GM20000 (cell line): ENCODE data around the gene LUM.

Experiments
- DNase-seq: peaks from one replicate; pipeline ENCODE4 v3.0.0; 2012; ENCODE audit warnings: low spot score
- TF ChIP-seq, protein P1 (sequence below): IDR thresholded peaks from 2 replicates; pipeline ENCODE4 v1.5.1; 2012; ENCODE audit warnings: mild to moderate bottlenecking, control low read depth; ENCODE audit errors: extremely low read depth, missing control alignments

The LUM gene

DNA sequence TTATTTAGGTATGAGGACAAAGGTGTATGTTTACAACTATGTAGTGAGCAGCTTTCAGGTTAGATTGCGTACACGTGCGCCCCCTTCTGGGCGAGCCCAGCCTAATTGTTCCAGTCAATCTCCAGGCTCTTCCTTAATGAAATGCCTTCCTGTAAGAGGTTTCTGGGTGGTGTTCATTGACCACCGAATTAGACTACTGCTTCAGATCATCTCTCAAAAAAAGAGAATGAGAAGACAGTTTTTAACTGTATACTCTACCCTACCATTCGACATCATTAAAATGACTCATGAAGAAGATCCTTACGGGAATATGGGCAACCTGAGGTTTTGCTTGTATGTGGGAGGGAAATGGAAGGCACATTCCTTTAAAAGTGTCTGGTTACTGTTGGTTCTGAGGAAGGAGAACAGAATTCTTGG lies 2.1 kb downstream of the LUM start:
- TF ChIP-seq, protein P1, sequence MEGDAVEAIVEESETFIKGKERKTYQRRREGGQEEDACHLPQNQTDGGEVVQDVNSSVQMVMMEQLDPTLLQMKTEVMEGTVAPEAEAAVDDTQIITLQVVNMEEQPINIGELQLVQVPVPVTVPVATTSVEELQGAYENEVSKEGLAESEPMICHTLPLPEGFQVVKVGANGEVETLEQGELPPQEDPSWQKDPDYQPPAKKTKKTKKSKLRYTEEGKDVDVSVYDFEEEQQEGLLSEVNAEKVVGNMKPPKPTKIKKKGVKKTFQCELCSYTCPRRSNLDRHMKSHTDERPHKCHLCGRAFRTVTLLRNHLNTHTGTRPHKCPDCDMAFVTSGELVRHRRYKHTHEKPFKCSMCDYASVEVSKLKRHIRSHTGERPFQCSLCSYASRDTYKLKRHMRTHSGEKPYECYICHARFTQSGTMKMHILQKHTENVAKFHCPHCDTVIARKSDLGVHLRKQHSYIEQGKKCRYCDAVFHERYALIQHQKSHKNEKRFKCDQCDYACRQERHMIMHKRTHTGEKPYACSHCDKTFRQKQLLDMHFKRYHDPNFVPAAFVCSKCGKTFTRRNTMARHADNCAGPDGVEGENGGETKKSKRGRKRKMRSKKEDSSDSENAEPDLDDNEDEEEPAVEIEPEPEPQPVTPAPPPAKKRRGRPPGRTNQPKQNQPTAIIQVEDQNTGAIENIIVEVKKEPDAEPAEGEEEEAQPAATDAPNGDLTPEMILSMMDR = peak; percentile 62
- DNase-seq = peak; percentile 24

DNA sequence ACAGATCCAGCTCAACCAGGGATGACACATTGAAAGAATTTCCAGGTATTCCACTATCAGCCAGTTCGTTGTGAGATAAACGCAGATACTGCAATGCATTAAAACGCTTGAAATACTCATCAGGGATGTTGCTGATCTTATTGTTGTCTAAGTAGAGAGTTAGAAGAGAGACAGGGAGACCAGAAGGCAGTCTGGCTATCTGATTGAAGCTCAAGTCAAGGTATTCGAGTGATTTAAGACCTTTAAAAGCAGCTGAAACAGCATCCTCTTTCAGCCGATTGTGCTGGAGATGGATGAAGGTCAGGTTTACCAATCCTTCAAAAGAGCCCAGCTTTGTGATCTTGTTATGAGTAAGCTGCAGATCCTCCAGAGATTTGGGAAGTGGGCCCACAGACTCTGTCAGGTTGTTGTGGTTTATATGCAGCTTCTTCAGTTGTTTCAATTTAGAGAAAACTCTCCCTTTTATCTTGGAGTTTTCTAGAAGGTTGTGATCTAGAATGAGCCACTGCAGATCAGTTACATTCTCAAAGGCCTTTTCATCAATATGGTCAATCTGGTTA lies 3.0 kb downstream of the LUM start:
- TF ChIP-seq, protein P1 = no peak
- DNase-seq = no peak

DNA sequence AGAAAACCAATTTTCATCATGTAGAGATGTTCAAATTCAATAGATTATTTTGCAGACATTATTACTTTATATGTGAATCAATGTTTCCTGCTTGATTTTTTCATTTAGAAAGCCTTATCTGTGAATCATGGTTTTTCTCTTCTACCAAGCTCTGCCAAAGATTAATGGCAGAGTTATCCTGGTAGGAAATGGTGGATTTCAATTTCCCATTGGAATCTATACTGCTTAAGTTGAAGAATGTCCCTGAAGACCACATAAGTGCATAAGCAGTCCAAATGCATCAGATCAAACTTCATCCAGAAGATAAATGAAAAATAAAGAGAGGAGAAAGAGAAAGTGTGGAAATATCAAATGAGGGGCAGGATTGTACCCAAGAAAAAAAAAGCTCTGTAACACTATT lies 5.0 kb downstream of the LUM start:
- no peak for DNase-seq
- TF ChIP-seq, protein P1 = no peak

DNA sequence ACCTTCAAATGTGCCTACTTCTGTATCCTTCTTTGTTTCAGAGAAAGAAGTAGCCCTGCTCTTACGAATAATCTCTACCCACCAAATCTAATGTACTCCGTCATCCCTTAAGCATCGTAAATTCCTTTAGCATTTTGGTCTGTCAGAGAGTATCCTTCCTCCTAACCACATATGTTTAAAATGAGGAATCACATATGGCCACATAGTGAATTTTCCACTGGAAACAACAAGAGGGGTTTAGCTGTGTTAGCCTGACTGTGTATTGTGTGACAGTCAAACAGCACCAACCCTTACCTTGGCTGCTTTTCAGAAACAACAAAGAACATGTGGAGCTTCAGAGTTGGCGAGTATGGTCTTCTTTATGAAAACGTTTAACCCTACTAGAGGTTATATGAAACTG lies 5.5 kb downstream of the LUM start:
- TF ChIP-seq, protein P1 = no peak

DNA sequence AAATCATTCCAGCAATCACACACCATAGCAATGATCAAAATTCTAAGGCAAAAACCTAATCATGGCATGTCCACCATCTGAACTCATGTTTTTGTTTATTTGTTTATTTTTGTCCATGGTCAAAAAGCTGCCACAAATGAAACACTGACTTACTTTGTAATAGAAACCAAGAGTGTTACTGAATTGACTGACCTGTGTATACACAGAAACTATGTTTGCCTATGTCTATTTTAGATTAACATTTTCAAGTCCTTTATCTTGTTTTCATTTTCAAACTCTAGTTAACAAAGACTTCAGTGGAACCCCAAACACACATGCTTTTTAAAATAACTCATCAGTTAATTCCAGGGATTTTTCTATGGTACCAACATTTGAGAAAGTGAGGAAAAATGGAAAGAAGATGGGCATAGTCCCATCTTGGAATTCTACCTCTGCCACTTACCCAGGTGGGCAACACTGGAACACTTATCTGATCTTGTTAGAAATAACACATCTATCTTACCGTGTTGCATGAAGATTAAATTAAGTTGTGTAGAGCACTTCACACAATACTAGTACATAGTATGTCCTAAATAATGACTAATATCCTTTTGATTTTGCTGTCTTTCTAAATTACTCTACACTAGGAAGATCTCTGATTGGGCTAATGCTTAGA lies 6.4 kb downstream of the LUM start:
- TF ChIP-seq, protein P1 = no peak
- no peak for DNase-seq

More for the DNA sequence above, 5.5 kb downstream of the LUM start:
- DNase-seq = no peak

DNA sequence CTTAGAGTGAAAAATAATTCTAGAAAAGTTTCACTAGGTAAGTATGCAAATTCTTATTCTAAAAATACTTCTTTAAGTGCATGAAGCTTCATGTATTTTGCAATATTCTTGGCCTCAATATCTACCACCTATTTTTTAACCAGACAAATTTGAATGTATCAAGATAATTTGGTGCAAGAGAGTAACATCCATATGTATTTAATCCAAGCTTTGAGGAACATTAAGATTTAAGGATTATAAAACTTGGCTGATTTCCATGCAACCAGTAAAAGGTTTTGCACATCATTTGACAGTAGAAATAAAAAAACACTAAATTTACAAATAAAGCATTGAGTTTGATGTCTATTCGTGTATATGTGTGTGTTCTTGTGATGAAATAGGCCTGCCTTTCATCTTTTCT lies 7.7 kb downstream of the LUM start:
- DNase-seq = no peak
- TF ChIP-seq, protein P1 = no peak

DNA sequence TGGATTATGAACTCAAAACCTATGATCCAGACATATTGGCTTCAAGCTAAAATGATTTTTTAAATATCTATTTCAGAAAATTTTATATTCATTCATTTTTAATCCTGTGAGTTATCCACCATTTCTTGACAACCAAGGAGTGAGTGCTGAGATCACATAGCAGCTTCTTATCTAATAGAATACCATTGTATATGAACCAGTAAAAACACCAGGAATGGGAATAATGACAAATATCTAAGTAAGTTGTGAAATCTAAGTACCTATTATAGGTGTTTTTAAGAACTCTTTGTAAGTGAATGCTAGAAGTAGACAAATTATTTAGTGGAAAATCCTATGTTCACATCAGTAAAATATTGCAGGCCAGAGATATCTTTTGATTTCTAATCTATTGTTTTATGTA lies 8.2 kb downstream of the LUM start:
- no peak for DNase-seq
- TF ChIP-seq, protein P1 = no peak
